Astrocyte (in vitro differentiated cells and primary cell): ENCODE results near the gene TTL.

ENCODE experiments used
- CTCF ChIP-seq: IDR thresholded peaks from 2 replicates; pipeline ENCODE4 v1.5.1; 2011; ENCODE audit warnings: low read depth, mild to moderate bottlenecking, inconsistent platforms, low read length, moderate library complexity; ENCODE audit not compliant: insufficient read depth
- EZH2 ChIP-seq: IDR thresholded peaks from 2 replicates; pipeline ENCODE4 v1.6.1; 2012; ENCODE audit warnings: mild to moderate bottlenecking, low read length, inconsistent platforms; ENCODE audit not compliant: insufficient read depth

- TF ChIP-seq CTCF (no peak), EZH2 (no peak)
Measured at GRCh38 chr2:112516801-112517200, 34.8 kb downstream of the TTL start.
